Measurements from ENCODE around the gene SYNPO2.

- TF ChIP-seq CTCF (conservative IDR thresholded peaks at IDR 0.05; ENCODE audit: low read depth, low read length) = no peak
- no peak for TF ChIP-seq EZH2 (IDR thresholded peaks at IDR 0.05; ENCODE audit: borderline replicate concordance, low read depth, low read length, poor library complexity, severe bottlenecking)
Observed at GRCh38 chr4:118904418-118904817, 15.8 kb downstream of the SYNPO2 start.

Measured in A673 (cell line).